CD1c-positive myeloid dendritic cell (primary cell): ENCODE measurements around the gene TELO2.

ENCODE experiments used
- DNase-seq: peaks from one replicate; pipeline ENCODE4 v3.0.0-alpha.2; 2016; ENCODE audit errors: extremely low spot score

The TELO2 gene

GRCh38 chr16:1556254-1556653, 63.1 kb downstream of the TELO2 start:
- no peak for DNase-seq

GRCh38 chr16:1557074-1557473, 63.9 kb downstream of the TELO2 start:
- DNase-seq: no peak

- DNase-seq: no peak
Measured at GRCh38 chr16:1557576-1557975, 64.4 kb downstream of the TELO2 start.

- DNase-seq: no peak
Measured at GRCh38 chr16:1559446-1559975, 66.4 kb downstream of the TELO2 start.
